Loucy (cell line): ENCODE results near the gene CEP55.
"Not testable (repeated sequence)": the region's sequence is repeated elsewhere in the genome, so short reads cannot be mapped to it uniquely, and the experiment has no call there.

Source experiments
- H2AFZ ChIP-seq: fragments of 200-600 bp; sonication (generic); 2 replicates; pipeline ENCODE4 v1.6.0; 2016; ENCODE audit warnings: antibody characterized with exemption, mild to moderate bottlenecking, low read length, moderate library complexity
- H3F3A ChIP-seq: fragments of 200-600 bp; 2 replicates; pipeline ENCODE4 v1.6.0; 2016; ENCODE audit warnings: antibody characterized with exemption, low read depth, mild to moderate bottlenecking
- H3K27me3 ChIP-seq: fragments of 200-600 bp; sonication (generic); 2 replicates; pipeline ENCODE4 v1.6.1; 2014; ENCODE audit warnings: low read length, mild to moderate bottlenecking; ENCODE audit not compliant: insufficient read depth, poor library complexity, severe bottlenecking
- H3K36me3 ChIP-seq: fragments of 200-600 bp; sonication (generic); 2 replicates; pipeline ENCODE4 v1.6.1; 2016; ENCODE audit warnings: low read length; ENCODE audit not compliant: insufficient read depth
- H3K4me1 ChIP-seq: fragments of 200-600 bp; sonication (generic); 2 replicates; pipeline ENCODE4 v1.5.1; 2014; ENCODE audit warnings: low read length, mild to moderate bottlenecking; ENCODE audit not compliant: insufficient read depth, poor library complexity, severe bottlenecking
- H3K4me2 ChIP-seq: fragments of 200-600 bp; sonication (generic); 2 replicates; pipeline ENCODE4 v1.6.0; 2014; ENCODE audit warnings: antibody characterized with exemption, low read length, low read depth, mild to moderate bottlenecking; ENCODE audit not compliant: poor library complexity, severe bottlenecking
- H3K4me3 ChIP-seq: fragments of 200-600 bp; sonication (generic); 2 replicates; pipeline ENCODE4 v1.5.1; 2014; ENCODE audit warnings: low read length, mild to moderate bottlenecking, mixed read lengths; ENCODE audit not compliant: poor library complexity, severe bottlenecking
- H3K79me2 ChIP-seq: fragments of 200-600 bp; sonication (generic); 2 replicates; pipeline ENCODE4 v1.6.1; 2014; ENCODE audit warnings: low read length; ENCODE audit not compliant: insufficient read depth
- H3K9ac ChIP-seq: fragments of 200-600 bp; sonication (generic); 2 replicates; pipeline ENCODE4 v1.6.0; 2014; ENCODE audit warnings: mild to moderate bottlenecking, low read depth, low read length, moderate library complexity; ENCODE audit not compliant: poor library complexity, severe bottlenecking
- H3K9me2 ChIP-seq: fragments of 200-600 bp; sonication (generic); replicated peaks from 2 replicates; pipeline ENCODE4 v1.6.1; 2016; ENCODE audit warnings: low read depth, low read length, mixed read lengths
- H3K9me3 ChIP-seq: fragments of 200-600 bp; sonication (generic); 2 replicates; pipeline ENCODE4 v1.6.1; 2014; ENCODE audit warnings: mild to moderate bottlenecking, antibody characterized with exemption, low read length, low read depth; ENCODE audit not compliant: insufficient read depth
- H4K20me1 ChIP-seq: fragments of 200-600 bp; sonication (generic); 2 replicates; pipeline ENCODE4 v1.6.0; 2014; ENCODE audit warnings: antibody characterized with exemption, low read length, mild to moderate bottlenecking; ENCODE audit not compliant: insufficient read depth, poor library complexity, severe bottlenecking
- CTCF ChIP-seq: fragments of 200-600 bp; sonication (generic); conservative IDR thresholded peaks from 2 replicates; pipeline ENCODE4 v1.5.1; 2014; ENCODE audit warnings: mild to moderate bottlenecking, antibody characterized with exemption, low read length
- EZH2phosphoT487 ChIP-seq: fragments of 200-600 bp; IDR thresholded peaks from 2 replicates; pipeline ENCODE4 v1.6.1; 2018; ENCODE audit warnings: antibody characterized with exemption, mild to moderate bottlenecking, moderate library complexity, borderline replicate concordance

Gene CEP55

DNA sequence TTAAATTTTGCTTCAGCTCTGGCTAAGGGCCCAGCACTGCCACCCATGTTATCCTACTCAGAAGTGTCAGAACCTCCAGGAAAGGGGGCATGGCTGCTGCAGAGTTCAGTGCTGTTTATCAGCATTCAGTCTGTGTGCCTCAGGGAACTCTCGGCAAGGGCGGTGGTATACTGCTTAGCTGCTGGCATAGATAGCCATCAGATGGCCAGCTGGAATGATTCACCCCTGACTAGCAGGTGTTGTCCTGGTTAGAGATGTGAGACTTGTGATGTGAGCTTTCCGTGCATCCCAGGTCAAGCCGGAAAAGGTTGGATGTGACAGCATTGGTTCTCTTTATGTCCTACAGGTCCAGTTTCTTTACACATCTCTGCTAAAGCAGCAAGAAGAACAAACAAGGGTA is 22.1 kb downstream of the CEP55 start:
- no peaks in the 10 kb centered on the region for H3K9me2 ChIP-seq
- H3K4me2 ChIP-seq = no peak overlapping the region
- H3K4me1 ChIP-seq = no peaks in the 10 kb centered on the region
- TF ChIP-seq EZH2phosphoT487 = no peak
- TF ChIP-seq CTCF = no peak
- H3K27me3 ChIP-seq = no peaks in the 10 kb centered on the region
- no peaks in the 10 kb centered on the region for H3K79me2 ChIP-seq
- peaks cover 77% of the 10 kb centered on the region for H3K36me3 ChIP-seq
- H3K9me3 ChIP-seq = no peaks in the 10 kb centered on the region
- no peak overlapping the region for H3K9ac ChIP-seq
- H4K20me1 ChIP-seq = no peaks in the 10 kb centered on the region
- H2AFZ ChIP-seq = no peak overlapping the region
- H3F3A ChIP-seq = no peaks in the 10 kb centered on the region
- H3K4me3 ChIP-seq = no peak overlapping the region

DNA sequence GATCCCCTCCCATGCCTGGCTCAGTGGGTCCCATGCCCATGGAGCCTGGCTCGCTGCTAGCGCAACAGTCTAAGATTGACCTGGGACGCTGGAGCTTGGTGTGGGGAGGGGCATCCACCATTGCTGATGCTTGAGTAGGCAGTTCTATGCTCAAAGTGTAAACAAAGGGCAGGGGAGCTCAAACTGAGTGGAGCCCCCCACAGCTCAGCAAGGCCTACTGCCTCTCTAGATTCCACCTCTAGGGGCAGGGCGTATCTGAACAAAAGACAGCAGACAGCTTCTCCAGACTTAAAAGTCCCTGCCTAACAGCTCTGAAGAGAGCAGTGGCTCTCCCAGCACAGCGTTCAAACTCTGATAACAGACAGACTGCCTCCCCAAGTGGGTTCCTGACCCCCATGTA is 38.9 kb downstream of the CEP55 start:
- TF ChIP-seq EZH2phosphoT487 (no peak), CTCF (no peak; the same call in 1 of the 2 replicates)
- H4K20me1 ChIP-seq = no peaks in the 10 kb centered on the region
- no peaks in the 10 kb centered on the region for H3K9me3 ChIP-seq
- H3K9me2 ChIP-seq = no peaks in the 10 kb centered on the region
- H3K4me3 ChIP-seq = no peak overlapping the region
- H3K27me3 ChIP-seq = no peaks in the 10 kb centered on the region
- H3K4me2 ChIP-seq = no peak overlapping the region
- H3F3A ChIP-seq = no peaks in the 10 kb centered on the region
- no peaks in the 10 kb centered on the region for H3K4me1 ChIP-seq
- H3K79me2 ChIP-seq = no peaks in the 10 kb centered on the region
- H2AFZ ChIP-seq = no peak overlapping the region
- H3K36me3 ChIP-seq = no peaks in the 10 kb centered on the region
- no peak overlapping the region for H3K9ac ChIP-seq

- H3K36me3 ChIP-seq, H3K4me1 ChIP-seq, H2AFZ ChIP-seq, H3K9me3 ChIP-seq, H3K9ac ChIP-seq, H3K79me2 ChIP-seq, H3K27me3 ChIP-seq, H3F3A ChIP-seq, H4K20me1 ChIP-seq, H3K4me3 ChIP-seq, H3K9me2 ChIP-seq, H3K4me2 ChIP-seq: not testable (repeated sequence)
These were observed 44.5 kb downstream of the CEP55 start for GRCh38 chr10:93540871-93541270.
